ENCODE results near the gene CAND2.

DNA sequence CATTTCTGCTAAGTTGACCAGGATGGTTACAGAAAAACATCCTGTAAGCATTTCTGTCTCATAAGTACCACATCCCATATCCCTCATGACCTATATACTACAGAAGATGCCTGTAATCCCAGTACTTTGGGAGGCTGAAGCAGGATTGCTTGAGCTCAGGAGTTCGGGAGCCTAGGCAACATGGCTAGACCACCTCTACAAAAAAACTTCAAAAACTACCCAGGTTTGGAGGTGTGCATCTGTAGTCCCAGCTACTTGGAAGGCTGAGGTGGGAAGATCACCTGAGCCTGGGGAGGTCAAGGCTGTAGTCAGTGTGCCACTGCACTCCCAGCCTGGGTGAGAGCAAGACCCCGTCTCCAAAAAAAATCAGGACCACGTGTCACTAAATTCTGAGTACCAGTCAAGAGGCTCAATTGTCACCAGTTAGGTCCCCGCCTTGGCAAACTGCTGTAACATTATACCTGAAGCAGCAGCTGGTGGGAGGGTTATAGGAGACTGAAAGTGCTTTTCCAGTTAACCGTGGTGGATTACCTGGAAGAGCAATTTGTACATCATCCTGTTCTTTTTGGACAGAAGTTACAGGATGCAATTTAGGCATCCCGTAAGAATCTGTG lies 38.7 kb downstream of the CAND2 start:
- TF ChIP-seq EGR1 (IDR thresholded peaks at IDR 0.05): no peak
- TF ChIP-seq, protein P1, sequence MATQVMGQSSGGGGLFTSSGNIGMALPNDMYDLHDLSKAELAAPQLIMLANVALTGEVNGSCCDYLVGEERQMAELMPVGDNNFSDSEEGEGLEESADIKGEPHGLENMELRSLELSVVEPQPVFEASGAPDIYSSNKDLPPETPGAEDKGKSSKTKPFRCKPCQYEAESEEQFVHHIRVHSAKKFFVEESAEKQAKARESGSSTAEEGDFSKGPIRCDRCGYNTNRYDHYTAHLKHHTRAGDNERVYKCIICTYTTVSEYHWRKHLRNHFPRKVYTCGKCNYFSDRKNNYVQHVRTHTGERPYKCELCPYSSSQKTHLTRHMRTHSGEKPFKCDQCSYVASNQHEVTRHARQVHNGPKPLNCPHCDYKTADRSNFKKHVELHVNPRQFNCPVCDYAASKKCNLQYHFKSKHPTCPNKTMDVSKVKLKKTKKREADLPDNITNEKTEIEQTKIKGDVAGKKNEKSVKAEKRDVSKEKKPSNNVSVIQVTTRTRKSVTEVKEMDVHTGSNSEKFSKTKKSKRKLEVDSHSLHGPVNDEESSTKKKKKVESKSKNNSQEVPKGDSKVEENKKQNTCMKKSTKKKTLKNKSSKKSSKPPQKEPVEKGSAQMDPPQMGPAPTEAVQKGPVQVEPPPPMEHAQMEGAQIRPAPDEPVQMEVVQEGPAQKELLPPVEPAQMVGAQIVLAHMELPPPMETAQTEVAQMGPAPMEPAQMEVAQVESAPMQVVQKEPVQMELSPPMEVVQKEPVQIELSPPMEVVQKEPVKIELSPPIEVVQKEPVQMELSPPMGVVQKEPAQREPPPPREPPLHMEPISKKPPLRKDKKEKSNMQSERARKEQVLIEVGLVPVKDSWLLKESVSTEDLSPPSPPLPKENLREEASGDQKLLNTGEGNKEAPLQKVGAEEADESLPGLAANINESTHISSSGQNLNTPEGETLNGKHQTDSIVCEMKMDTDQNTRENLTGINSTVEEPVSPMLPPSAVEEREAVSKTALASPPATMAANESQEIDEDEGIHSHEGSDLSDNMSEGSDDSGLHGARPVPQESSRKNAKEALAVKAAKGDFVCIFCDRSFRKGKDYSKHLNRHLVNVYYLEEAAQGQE (IDR thresholded peaks at IDR 0.05; ENCODE audit: low read depth): no peak
